Loucy (cell line): ENCODE measurements around the gene SSBP2.

Experiments used
- EZH2phosphoT487 ChIP-seq: fragments of 200-600 bp; IDR thresholded peaks from 2 replicates; pipeline ENCODE4 v1.6.1; 2018; ENCODE audit warnings: antibody characterized with exemption, mild to moderate bottlenecking, moderate library complexity, borderline replicate concordance
- TF ChIP-seq, protein P1 (sequence below): fragments of 200-600 bp; sonication (generic); conservative IDR thresholded peaks from 2 replicates; pipeline ENCODE4 v1.5.1; 2014; ENCODE audit warnings: mild to moderate bottlenecking, antibody characterized with exemption, low read length

DNA sequence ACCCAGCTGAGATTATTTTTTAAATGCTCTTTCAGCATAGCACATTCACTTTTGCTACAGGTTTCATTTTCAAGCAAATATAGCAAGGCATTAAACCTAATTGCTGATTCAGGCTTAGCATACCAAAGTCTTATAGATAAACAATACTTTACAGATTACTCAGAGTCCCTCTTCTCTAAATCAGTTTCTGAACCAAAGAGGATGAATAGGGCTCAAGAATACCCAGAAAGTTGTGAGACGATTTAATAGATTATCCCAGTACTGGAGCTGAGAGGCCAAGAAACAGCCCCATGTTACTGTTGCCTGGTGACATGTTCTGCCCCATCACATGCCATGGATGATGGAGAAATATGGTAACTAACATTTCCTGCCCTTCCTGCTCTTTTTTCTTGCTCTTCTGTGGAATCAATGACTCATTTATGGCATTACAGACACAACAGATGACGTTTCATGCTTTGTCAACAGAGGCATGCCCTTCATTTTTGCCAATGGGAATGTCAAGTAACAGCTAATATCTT is 18.1 kb upstream of the SSBP2 start:
- TF ChIP-seq, protein P1, sequence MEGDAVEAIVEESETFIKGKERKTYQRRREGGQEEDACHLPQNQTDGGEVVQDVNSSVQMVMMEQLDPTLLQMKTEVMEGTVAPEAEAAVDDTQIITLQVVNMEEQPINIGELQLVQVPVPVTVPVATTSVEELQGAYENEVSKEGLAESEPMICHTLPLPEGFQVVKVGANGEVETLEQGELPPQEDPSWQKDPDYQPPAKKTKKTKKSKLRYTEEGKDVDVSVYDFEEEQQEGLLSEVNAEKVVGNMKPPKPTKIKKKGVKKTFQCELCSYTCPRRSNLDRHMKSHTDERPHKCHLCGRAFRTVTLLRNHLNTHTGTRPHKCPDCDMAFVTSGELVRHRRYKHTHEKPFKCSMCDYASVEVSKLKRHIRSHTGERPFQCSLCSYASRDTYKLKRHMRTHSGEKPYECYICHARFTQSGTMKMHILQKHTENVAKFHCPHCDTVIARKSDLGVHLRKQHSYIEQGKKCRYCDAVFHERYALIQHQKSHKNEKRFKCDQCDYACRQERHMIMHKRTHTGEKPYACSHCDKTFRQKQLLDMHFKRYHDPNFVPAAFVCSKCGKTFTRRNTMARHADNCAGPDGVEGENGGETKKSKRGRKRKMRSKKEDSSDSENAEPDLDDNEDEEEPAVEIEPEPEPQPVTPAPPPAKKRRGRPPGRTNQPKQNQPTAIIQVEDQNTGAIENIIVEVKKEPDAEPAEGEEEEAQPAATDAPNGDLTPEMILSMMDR = no peak
- no peak for TF ChIP-seq EZH2phosphoT487
